Keratinocyte (primary cell): Measurements from ENCODE around the gene LRPPRC. TPM values are rescaled to one million over a fixed set of nuclear protein-coding genes. Genes with fewer than 3 reads are reported as not detected.

ENCODE experiments used
- DNase-seq: peaks from one replicate; pipeline ENCODE4 v3.0.0-alpha.2; 2011; ENCODE audit warnings: low read depth, missing footprints, low spot score
- FAIRE-seq: peaks from 2 replicates; lab custom pipeline; 2011; peaks lifted over from hg19 to GRCh38; lab: Jason Lieb, UNC
- H2AFZ ChIP-seq: 2 replicates; pipeline ENCODE4 v1.6.0; 2012; ENCODE audit warnings: low read length, control low read depth, inconsistent platforms; ENCODE audit not compliant: control insufficient read depth
- H3K27ac ChIP-seq: 2 replicates; pipeline ENCODE4 v1.5.1; 2011; ENCODE audit warnings: low read length; ENCODE audit not compliant: control insufficient read depth, insufficient read depth
- H3K27me3 ChIP-seq: 3 replicates; pipeline ENCODE4 v1.6.0; 2011; ENCODE audit warnings: low read length; ENCODE audit not compliant: control insufficient read depth, insufficient read depth; ENCODE audit errors: extremely low read depth
- H3K36me3 ChIP-seq, 2 experiments: 2 replicates in 1 of 2; 3 replicates in 1 of 2; pipeline ENCODE4 v1.5.1; 2011; ENCODE audit warnings: low read length in 2 of 2, mild to moderate bottlenecking in 1 of 2; ENCODE audit not compliant: control insufficient read depth in 2 of 2, insufficient read depth in 2 of 2; ENCODE audit errors: extremely low read depth in 1 of 2
- H3K4me1 ChIP-seq: 3 replicates; pipeline ENCODE4 v1.5.1; 2011; ENCODE audit warnings: low read length; ENCODE audit not compliant: control insufficient read depth, insufficient read depth; ENCODE audit errors: extremely low read depth
- H3K4me2 ChIP-seq: 3 replicates; pipeline ENCODE4 v1.6.0; 2011; ENCODE audit warnings: low read depth, low read length; ENCODE audit not compliant: control insufficient read depth, insufficient read depth; ENCODE audit errors: extremely low read depth
- H3K4me3 ChIP-seq, 3 experiments: fragments of 200-600 bp in 1 of 3; sonication (generic) in 1 of 3; 2 replicates in 2 of 3; 3 replicates in 1 of 3; pipeline ENCODE4 v1.5.1; 2011 to 2016; ENCODE audit warnings: low read length in 3 of 3, mild to moderate bottlenecking in 3 of 3, control low read depth in 2 of 3, inconsistent platforms in 1 of 3, low read depth in 1 of 3, mixed read lengths in 1 of 3, mixed run types in 1 of 3, moderate library complexity in 1 of 3; ENCODE audit not compliant: control insufficient read depth in 2 of 3, insufficient read depth in 2 of 3; ENCODE audit errors: extremely low read depth in 1 of 3
- H3K79me2 ChIP-seq: 2 replicates; pipeline ENCODE4 v1.6.0; 2012; ENCODE audit warnings: low read length; ENCODE audit not compliant: control insufficient read depth, insufficient read depth
- H3K9ac ChIP-seq: 3 replicates; pipeline ENCODE4 v1.6.0; 2011; ENCODE audit warnings: low read length; ENCODE audit not compliant: control insufficient read depth, insufficient read depth; ENCODE audit errors: extremely low read depth
- H3K9me1 ChIP-seq: 3 replicates; pipeline ENCODE4 v1.6.0; 2011; ENCODE audit warnings: low read length; ENCODE audit not compliant: control insufficient read depth, insufficient read depth; ENCODE audit errors: extremely low read depth
- H3K9me3 ChIP-seq: 2 replicates; pipeline ENCODE4 v1.5.1; 2012; ENCODE audit warnings: low read depth, low read length; ENCODE audit not compliant: control insufficient read depth
- H4K20me1 ChIP-seq: 3 replicates; pipeline ENCODE4 v1.6.0; 2011; ENCODE audit warnings: low read length; ENCODE audit not compliant: control insufficient read depth, insufficient read depth; ENCODE audit errors: extremely low read depth
- CTCF ChIP-seq, 3 experiments: IDR thresholded peaks in 1 of 3; conservative IDR thresholded peaks in 1 of 3; optimal IDR thresholded peaks in 1 of 3; 2 replicates in 2 of 3; 3 replicates in 1 of 3; pipeline versions ENCODE3 to v1.5.1; 2011; ENCODE audit warnings: low read length in 3 of 3, mild to moderate bottlenecking in 3 of 3, moderate library complexity in 2 of 3, control low read depth in 1 of 3, inconsistent platforms in 1 of 3; ENCODE audit not compliant: insufficient read depth in 2 of 3; ENCODE audit errors: extremely low read depth in 1 of 3
- EZH2 ChIP-seq: IDR thresholded peaks from one replicate; pipeline ENCODE4 v1.6.1; 2012; ENCODE audit warnings: inconsistent platforms, mild to moderate bottlenecking, low read length, moderate library complexity
- dilution Hi-C: fragments of 300-500 bp; cut with MboI; formaldehyde crosslinking; loops from one replicate; pipeline ENCODE4 v1.7.0; 2020; ENCODE audit warnings: low sequenced_read_pairs; ENCODE audit not compliant: extremely low pct_ligation_motif_present
- polyA plus RNA-seq, 5 experiments: library from polyadenylated mRNA; depleted of rRNA in 3 of 5; stranded (reverse) in 3 of 5; stranded (forward) in 1 of 5; unstranded in 1 of 5; fragments of >200 nt; gene quantifications; 1 replicate in 1 of 5; 2 replicates in 3 of 5; 3 replicates in 1 of 5; pipeline versions ENCODE4 v1.2.1 to v1.2.3, GENCODE V29; 2011 to 2012; ENCODE audit warnings: missing spikeins in 2 of 5, low read depth in 1 of 5, low replicate concordance in 1 of 5

LRPPRC gene
- polyA plus RNA-seq, 1 donor (not counting 4 experiments of a cell fraction or from before 2014, with no cell fraction given) = 115 TPM

DNA sequence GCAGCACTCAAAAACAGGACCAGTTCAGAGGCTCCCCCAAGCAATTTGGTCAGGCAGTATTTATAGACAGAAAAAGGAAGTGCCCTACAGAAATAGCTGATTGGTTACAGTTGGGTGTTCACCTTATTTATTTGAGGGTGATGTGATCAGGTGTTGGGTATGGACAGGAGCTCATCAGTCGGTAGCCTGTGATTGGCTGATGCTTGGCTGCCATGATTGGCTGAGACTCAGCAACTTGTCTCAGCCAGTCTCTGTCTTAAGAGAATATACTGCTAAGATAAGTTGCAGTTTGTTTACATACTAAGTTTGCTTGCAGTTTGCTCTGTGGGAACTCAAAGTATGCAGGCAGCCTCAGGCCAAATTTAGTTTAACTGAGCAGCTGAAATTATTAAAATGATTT is 147.6 kb downstream of the LRPPRC start:
- peaks cover 16% of the 10 kb centered on the region for H3K27me3 ChIP-seq
- no peaks in the 10 kb centered on the region for H4K20me1 ChIP-seq
- no peak overlapping the region for H3K9ac ChIP-seq
- dilution Hi-C loops = no loop called here
- no peak overlapping the region for H3K4me3 ChIP-seq
- no peaks in the 10 kb centered on the region for H3K9me3 ChIP-seq
- no peaks in the 10 kb centered on the region for H3K36me3 ChIP-seq
- no peaks in the 10 kb centered on the region for H3K9me1 ChIP-seq
- DNase-seq = no peak
- no peaks in the 10 kb centered on the region for H3K79me2 ChIP-seq
- H3K4me1 ChIP-seq = no peaks in the 10 kb centered on the region
- no peak for FAIRE-seq
- no peak overlapping the region for H2AFZ ChIP-seq
- H3K27ac ChIP-seq = no peak overlapping the region
- TF ChIP-seq EZH2 (no peak), CTCF (optimal IDR thresholded peaks at IDR 0.05 in 1 of 3, IDR thresholded peaks at IDR 0.05 in 1 of 3, conservative IDR thresholded peaks at IDR 0.05 in 1 of 3; ENCODE audit: extremely low read depth in 1 of 3, insufficient read depth in 2 of 3, low read length in 3 of 3) (no peak)
- no peak overlapping the region for H3K4me2 ChIP-seq

GRCh38 chr2:43846140-43846793 is 149.5 kb downstream of the LRPPRC start:
- no peak overlapping the region for H2AFZ ChIP-seq
- no peaks in the 10 kb centered on the region for H3K36me3 ChIP-seq
- H4K20me1 ChIP-seq = no peaks in the 10 kb centered on the region
- dilution Hi-C loops = no loop called here
- H3K27me3 ChIP-seq = peaks cover 17% of the 10 kb centered on the region
- H3K79me2 ChIP-seq = no peaks in the 10 kb centered on the region
- H3K9me3 ChIP-seq = no peaks in the 10 kb centered on the region
- no peak for DNase-seq
- no peak overlapping the region for H3K4me2 ChIP-seq
- no peak for FAIRE-seq
- no peak for TF ChIP-seq EZH2
- TF ChIP-seq CTCF (optimal IDR thresholded peaks at IDR 0.05 in 1 of 3, IDR thresholded peaks at IDR 0.05 in 1 of 3, conservative IDR thresholded peaks at IDR 0.05 in 1 of 3; ENCODE audit: extremely low read depth in 1 of 3, insufficient read depth in 2 of 3, low read length in 3 of 3) = no peak
- H3K4me1 ChIP-seq = peaks cover under 1% of the 10 kb centered on the region
- H3K27ac ChIP-seq = no peak overlapping the region
- no peaks in the 10 kb centered on the region for H3K9me1 ChIP-seq
- no peak overlapping the region for H3K4me3 ChIP-seq
- no peak overlapping the region for H3K9ac ChIP-seq
